H1 (cell line): ENCODE data around the gene TMEM212. TPM values are rescaled to one million over a fixed set of nuclear protein-coding genes. Genes with fewer than 3 reads are reported as not detected.

Experiments
- GABPA ChIP-seq: IDR thresholded peaks from 2 replicates; pipeline ENCODE4 v1.6.1; 2011; ENCODE audit warnings: mild to moderate bottlenecking, low read length, moderate library complexity, borderline replicate concordance; ENCODE audit not compliant: insufficient read depth
- KDM5A ChIP-seq: fragments of 200-600 bp; IDR thresholded peaks from 2 replicates; pipeline ENCODE4 v1.7.1; 2012; ENCODE audit warnings: mild to moderate bottlenecking, low read length, inconsistent platforms, mixed read lengths
- MAFK ChIP-seq: IDR thresholded peaks from 2 replicates; pipeline ENCODE4 v1.6.1; 2012; ENCODE audit warnings: low read depth, mild to moderate bottlenecking, improper control_type of control experiment, low read length
- SUZ12 ChIP-seq: fragments of 200-600 bp; sonication (generic); IDR thresholded peaks from 2 replicates; pipeline ENCODE4 v1.6.1; 2012; ENCODE audit warnings: mild to moderate bottlenecking, inconsistent platforms, low read length, moderate library complexity, mixed read lengths
- polyA plus RNA-seq, 7 experiments: library from polyadenylated mRNA; depleted of rRNA in 3 of 7; stranded (reverse) in 5 of 7; unstranded in 2 of 7; fragments of >200 nt in 5 of 7; fragments of 200-250 nt in 2 of 7; gene quantifications; 1 replicate in 5 of 7; 2 replicates in 1 of 7; 4 replicates in 1 of 7; pipeline versions ENCODE4 v1.2.1 to v1.2.3, GENCODE V29; 2011 to 2013; ENCODE audit warnings: missing spikeins in 2 of 7, mixed read lengths in 2 of 7
- total RNA-seq: library from RNA; stranded (reverse); fragmentation: NEBNext Ultra II Directional; extraction: Animal tissue kit (Norgen Biotek cat#: 25700); gene quantifications from 2 replicates; pipeline ENCODE4 v1.2.1, GENCODE V29; 2021

Gene TMEM212
- total and polyA plus RNA-seq, 2 of the 8 experiments (the other 6 are each of a cell fraction or from before 2014, with no cell fraction given), result not detected

DNA sequence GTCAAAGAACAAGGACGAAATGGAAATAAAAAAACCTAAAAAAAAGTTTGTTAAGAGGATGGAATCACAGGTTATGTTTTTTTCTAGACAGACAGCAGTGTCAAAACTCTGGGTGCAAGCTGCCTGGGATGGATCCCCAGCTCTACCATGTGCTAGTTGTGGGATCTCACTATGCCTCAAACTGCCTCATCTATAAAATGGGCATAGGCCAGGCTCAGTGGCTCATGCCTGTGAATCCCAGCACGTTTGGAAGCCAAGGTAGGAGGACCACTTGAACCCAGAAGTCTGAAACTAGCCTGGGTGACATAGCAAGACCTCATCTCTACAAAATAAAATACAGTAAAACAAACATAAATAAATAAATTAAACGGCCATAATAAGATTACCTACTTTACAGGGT is 37.5 kb upstream of the TMEM212 start (continued):
- no peak for TF ChIP-seq KDM5A
- TF ChIP-seq GABPA, result no peak
- TF ChIP-seq SUZ12, result no peak
- no peak for TF ChIP-seq MAFK
